Measurements from ENCODE around the gene TRIP4. TPM values are rescaled to one million over a fixed set of nuclear protein-coding genes. Genes with fewer than 3 reads are reported as not detected.

TRIP4 gene
- total and polyA plus RNA-seq, 2 of the 8 experiments (the other 6 are each of a cell fraction or from before 2014, with no cell fraction given) = 6.2 to 18.9 TPM

GRCh38 chr15:64349375-64349774, 38.3 kb upstream of the TRIP4 start:
- Histone ChIP-seq H2BK20ac (ENCODE audit: low read length) (no peak overlapping the region), H3K23ac (ENCODE audit: insufficient read length) (no peak overlapping the region), H3K4me2 (ENCODE audit: insufficient read depth in 1 of 2, low read depth in 2 of 2, low read length in 2 of 2) (no peak overlapping the region), H2BK12ac (ENCODE audit: low read depth, low read length) (no peak overlapping the region), H4K20me1 (replicated peaks in 1 of 2; ENCODE audit: control insufficient read depth in 1 of 2, insufficient read depth in 2 of 2, low read length in 2 of 2) (peaks cover 0 to 1% of the 10 kb centered on the region in 2 experiments), H3K18ac (ENCODE audit: extremely low read depth, low read length) (no peak overlapping the region), H2BK15ac (ENCODE audit: low read length) (no peak overlapping the region), H3K79me2 (ENCODE audit: control insufficient read depth in 1 of 2, insufficient read depth in 2 of 2, low read length in 2 of 2) (peaks cover 0 to 62% of the 10 kb centered on the region in 2 experiments; a peak in 2 of 4 replicates), H3K36me3 (ENCODE audit: control insufficient read depth in 2 of 4, insufficient read depth in 4 of 4, low read length in 3 of 4) (no peaks in the 10 kb centered on the region; a peak in 1 of 8 replicates), H4K5ac (ENCODE audit: insufficient read length, low read depth, low read length) (no peak overlapping the region), H4K8ac (ENCODE audit: extremely low read depth, insufficient read depth, low read length) (no peak overlapping the region), H3K14ac (ENCODE audit: insufficient read length) (no peak overlapping the region), H3K56ac (replicated peaks; ENCODE audit: insufficient read length, low read depth, low read length) (no peak overlapping the region), H3K23me2 (ENCODE audit: low read depth, low read length) (no peaks in the 10 kb centered on the region), H4K91ac (replicated peaks; ENCODE audit: insufficient read length, low read length) (no peak overlapping the region), H2BK5ac (ENCODE audit: low read depth, low read length) (no peak overlapping the region), H3K9me3 (ENCODE audit: insufficient read depth in 2 of 2, low read depth in 1 of 2, low read length in 1 of 2) (no peaks in the 10 kb centered on the region), H3K9ac (replicated peaks in 1 of 4; ENCODE audit: extremely low read depth in 1 of 4, low read depth in 3 of 4, low read length in 3 of 4) (no peak overlapping the region), H3K4me1 (replicated peaks in 1 of 4; ENCODE audit: control insufficient read depth in 3 of 4, insufficient read depth in 4 of 4, low read length in 3 of 4) (no peaks in the 10 kb centered on the region), H3K4me3 (ENCODE audit: extremely low read depth in 1 of 4, insufficient read depth in 2 of 4, low read depth in 3 of 4, low read length in 4 of 4) (no peak overlapping the region), H3K4ac (replicated peaks; ENCODE audit: insufficient read length, low read depth, low read length) (no peak overlapping the region), H2BK120ac (replicated peaks; ENCODE audit: low read depth, low read length) (no peak overlapping the region), H2AFZ (ENCODE audit: low read length) (no peak overlapping the region), H2AK5ac (ENCODE audit: low read depth, low read length) (no peak overlapping the region), H3K79me1 (ENCODE audit: low read depth, low read length) (no peaks in the 10 kb centered on the region), H3K27ac (ENCODE audit: low read depth, low read length) (no peak overlapping the region), H3K27me3 (replicated peaks in 1 of 4; ENCODE audit: control insufficient read depth in 3 of 4, extremely low read depth in 1 of 4, insufficient read depth in 3 of 4, low read length in 3 of 4) (no peaks in the 10 kb centered on the region)
- POLR2A ChIA-PET (ENCODE audit: partially characterized antibody) = interaction anchor here (0.7 to 1.3 kb wide), 2 partner anchors 12 to 193 kb away, joined by 3 read pairs; no protein-coding TSS in a partner anchor
- no peak for FAIRE-seq
- WGBS, 2 experiments (ENCODE audit: extremely low coverage in 1 of 2, insufficient coverage in 1 of 2, insufficient read length in 1 of 2, insufficient replicate concordance in 2 of 2, low coverage in 1 of 2, low lambda C conversion rate in 2 of 2, missing lambda C conversion rate in 1 of 2) = 100% methylated on average over 2 of the region's 2 CpGs; no CpG with 5 or more reads in 1 of the 2 experiments
- CTCF ChIA-PET (ENCODE audit: partially characterized antibody) = interaction anchor here (0.6 to 1.0 kb wide), 3 partner anchors 15 to 92 kb away, joined by 3 to 4 read pairs (median 3); no protein-coding TSS in a partner anchor
- no peak for DNase-seq (ENCODE audit: low read depth in 1 of 2, low spot score in 2 of 2)
- TF ChIP-seq FOSL1 (IDR thresholded peaks at IDR 0.05; ENCODE audit: insufficient read depth, low read depth, low read length) (no peak), CHD2 (IDR thresholded peaks at IDR 0.05; ENCODE audit: low read length) (no peak), BACH1 (IDR thresholded peaks at IDR 0.05; ENCODE audit: low read length) (no peak), CBX5 (IDR thresholded peaks at IDR 0.05; ENCODE audit: low read depth, low read length) (no peak), SUZ12 (IDR thresholded peaks at IDR 0.05; ENCODE audit: low read length) (no peak), HDAC6 (IDR thresholded peaks at IDR 0.05; ENCODE audit: low read depth, low read length) (no peak), KDM4A (IDR thresholded peaks at IDR 0.05; ENCODE audit: low read depth, low read length, severe bottlenecking) (no peak), POLR2A (IDR thresholded peaks at IDR 0.05; ENCODE audit: control extremely low read depth in 1 of 2, low read depth in 2 of 2, low read length in 2 of 2) (no peak), ZNF274 (IDR thresholded peaks at IDR 0.05; ENCODE audit: borderline replicate concordance, extremely low read depth, low read length) (no peak), SIX5 (IDR thresholded peaks at IDR 0.05; ENCODE audit: low read depth, low read length) (no peak), SRF (IDR thresholded peaks at IDR 0.05; ENCODE audit: low read depth, low read length) (no peak), JUN (IDR thresholded peaks at IDR 0.05; ENCODE audit: low read depth, low read length) (no peak), SAP30 (IDR thresholded peaks at IDR 0.05; ENCODE audit: insufficient read depth, insufficient replicate concordance, low read length) (no peak), USF2 (IDR thresholded peaks at IDR 0.05; ENCODE audit: low read length) (no peak)
